ENCODE measurements around the gene RSPH9.

DNA sequence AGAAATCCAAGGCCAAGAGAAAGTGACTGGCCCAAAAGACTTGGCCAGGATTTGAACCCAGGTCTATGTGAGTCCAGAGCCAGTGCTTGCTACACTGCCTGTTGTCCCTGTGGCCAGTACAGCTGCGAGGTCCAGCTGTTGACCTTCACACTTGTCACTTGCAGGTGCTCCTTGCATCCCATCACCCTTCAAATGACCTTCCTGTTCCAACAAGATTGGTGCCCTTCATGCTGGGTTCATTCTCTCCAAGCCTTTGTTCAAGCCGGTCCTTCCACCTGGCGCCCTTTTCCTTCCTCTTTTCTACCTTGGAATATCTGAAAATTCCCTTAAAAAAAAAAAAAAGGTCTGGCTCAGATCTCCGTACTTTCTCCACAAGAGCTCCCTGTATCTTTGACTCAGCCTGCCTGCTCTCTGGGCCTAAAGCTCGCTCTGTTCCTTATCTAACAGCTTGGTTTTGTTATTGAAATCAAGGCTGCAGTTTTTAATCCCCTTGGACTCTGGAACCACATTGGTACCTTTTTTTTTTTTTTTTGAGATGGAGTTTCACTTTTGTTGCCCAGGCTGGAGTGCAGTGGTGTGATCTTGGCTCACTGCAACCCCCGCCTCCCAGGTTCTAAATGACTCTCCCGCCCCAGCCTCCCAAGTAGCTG lies 64.9 kb downstream of the RSPH9 start:
- TF ChIP-seq TAF1 (IDR thresholded peaks at IDR 0.05; ENCODE audit: borderline replicate concordance, insufficient read depth, low read length) (no peak), POLR2AphosphoS5 (IDR thresholded peaks at IDR 0.05; ENCODE audit: low read depth, low read length) (no peak), REST (IDR thresholded peaks at IDR 0.05; ENCODE audit: insufficient read depth in 1 of 2, low read depth in 2 of 2, low read length in 2 of 2) (no peak), SIN3A (IDR thresholded peaks at IDR 0.05; ENCODE audit: borderline replicate concordance, insufficient read depth, low read length) (no peak)
